ENCODE data around the gene KRT23. TPM values are rescaled to one million over a fixed set of nuclear protein-coding genes. Genes with fewer than 3 reads are reported as not detected.

The KRT23 gene
- total and polyA plus RNA-seq, 7 donors: 0.03 to 1.5 (median 0.25) TPM; not detected in 4

- DNase-seq (no peak), ATAC-seq (no peak)
- Histone ChIP-seq H3K27me3 (ENCODE audit: insufficient read depth in 3 of 3, low read length in 2 of 3) (peaks cover 0 to 16% (median 0%) of the 10 kb centered on the region in 3 donors), H3K4me1 (no peaks in the 10 kb centered on the region), H3K4me3 (no peak overlapping the region), H3K27ac (no peak overlapping the region), H3K9me3 (no peaks in the 10 kb centered on the region), H3K36me3 (ENCODE audit: insufficient read depth in 1 of 2, low read depth in 1 of 2) (no peaks in the 10 kb centered on the region)
- 62 to 70% (median 63%) methylated on average over 9 of the region's 9 CpGs for WGBS, 3 donors
- intact Hi-C loops (cut with DNase I): no loop called here
- no peak for TF ChIP-seq CTCF (IDR thresholded peaks at IDR 0.05)
Observed at GRCh38 chr17:40895106-40895730, 42.2 kb downstream of the KRT23 start.

- no peaks in the 10 kb centered on the region for H3K36me3 ChIP-seq (ENCODE audit: insufficient read depth in 1 of 2, low read depth in 1 of 2)
- peaks cover 0 to 27% (median 5%) of the 10 kb centered on the region in 3 donors for H3K27me3 ChIP-seq (ENCODE audit: insufficient read depth in 3 of 3, low read length in 2 of 3)
- 90 to 93% (median 92%) methylated on average over 2 of the region's 2 CpGs for WGBS, 3 donors
- no peak for TF ChIP-seq CTCF (IDR thresholded peaks at IDR 0.05)
- no peak for DNase-seq
- H3K4me1 ChIP-seq: no peaks in the 10 kb centered on the region
- ATAC-seq: no peak
- no peak overlapping the region for H3K27ac ChIP-seq
- H3K4me3 ChIP-seq: no peak overlapping the region
- H3K9me3 ChIP-seq: no peaks in the 10 kb centered on the region
- intact Hi-C loops (cut with DNase I): no loop called here
Observed at GRCh38 chr17:40888196-40888720, 49.2 kb downstream of the KRT23 start.

GRCh38 chr17:40886090-40886489 lies 51.4 kb downstream of the KRT23 start:
- no peaks in the 10 kb centered on the region for H3K4me1 ChIP-seq
- no peaks in the 10 kb centered on the region for H3K36me3 ChIP-seq (ENCODE audit: insufficient read depth in 1 of 2, low read depth in 1 of 2)
- 32 to 43% (median 38%) methylated on average over 3 of the region's 3 CpGs for WGBS, 3 donors
- ATAC-seq (no peak), DNase-seq (no peak)
- H3K4me3 ChIP-seq: no peak overlapping the region
- H3K9me3 ChIP-seq: no peaks in the 10 kb centered on the region
- intact Hi-C loops (cut with DNase I): no loop called here
- TF ChIP-seq CTCF (IDR thresholded peaks at IDR 0.05): no peak
- H3K27me3 ChIP-seq (ENCODE audit: insufficient read depth in 3 of 3, low read length in 2 of 3): peaks cover 0 to 20% (median 5%) of the 10 kb centered on the region in 3 donors
- H3K27ac ChIP-seq: no peak overlapping the region

- ATAC-seq (no peak), DNase-seq (no peak)
- no peak within 1 kb of the TSS for H3K4me3 ChIP-seq
- TF ChIP-seq CTCF (IDR thresholded peaks at IDR 0.05): no peak
- no peaks in the 10 kb centered on the region for H3K9me3 ChIP-seq
- peaks cover 0 to 20% (median 5%) of the 10 kb centered on the region in 3 donors for H3K27me3 ChIP-seq (ENCODE audit: insufficient read depth in 3 of 3, low read length in 2 of 3)
- intact Hi-C loops (cut with DNase I): no loop called here
- H3K36me3 ChIP-seq (ENCODE audit: insufficient read depth in 1 of 2, low read depth in 1 of 2): no peaks in the 10 kb centered on the region
- H3K4me1 ChIP-seq: no peaks in the 10 kb centered on the region
- WGBS, 3 donors: 90 to 93% (median 91%) methylated on average over 23 of the region's 23 CpGs
- H3K27ac ChIP-seq: no peak within 1 kb of the TSS
Observed at GRCh38 chr17:40884708-40885512, 52.5 kb downstream of the KRT23 start, which contains the start of gene KRT20. Gene KRT20, minus strand, starts transcription at chr17:40885242. Its CDS starts 57 bp downstream, at chr17:40885185.
